AG04450 (cell line): ENCODE measurements around the gene ZFYVE28. TPM values are rescaled to one million over a fixed set of nuclear protein-coding genes. Genes with fewer than 3 reads are reported as not detected.

ENCODE experiments used
- CTCF ChIA-PET: fragments of 300-600, 350-600 bp; formaldehyde crosslinking; extraction: SDS; loops from one replicate; lab custom pipeline; 2022; ENCODE audit warnings: antibody characterized with exemption, inconsistent platforms; lab: Charles Lee
- POLR2A ChIA-PET: fragments of 350-600 bp; formaldehyde crosslinking; extraction: SDS; loops from one replicate; lab custom pipeline; 2021; ENCODE audit warnings: antibody characterized with exemption, inconsistent platforms; lab: Yijun Ruan, JAX
- DNase-seq: peaks from one replicate; pipeline ENCODE4 v3.0.0-alpha.2; 2011; ENCODE audit warnings: low read depth, low spot score
- H3K27ac ChIP-seq: one replicate; pipeline ENCODE4 v1.5.1; 2012; ENCODE audit warnings: low read depth, low read length, control low read depth
- H3K27me3 ChIP-seq: one replicate; pipeline ENCODE4 v1.6.0; 2012; ENCODE audit warnings: low read length; ENCODE audit not compliant: control insufficient read depth, insufficient read depth
- H3K4me3 ChIP-seq: 2 replicates; pipeline ENCODE4 v1.5.1; 2011; ENCODE audit warnings: mild to moderate bottlenecking, low read depth, low read length, control low read depth
- H3K9me3 ChIP-seq: 2 replicates; pipeline ENCODE4 v1.5.1; 2012; ENCODE audit warnings: low read length; ENCODE audit not compliant: control insufficient read depth, insufficient read depth
- polyA plus RNA-seq: library from polyadenylated mRNA; depleted of rRNA; stranded (reverse); fragments of >200 nt; gene quantifications from 2 replicates; pipeline ENCODE4 v1.2.3, GENCODE V29; 2011
- TF ChIP-seq, protein P1 (sequence below): IDR thresholded peaks from 2 replicates; pipeline ENCODE4 v1.5.1; 2011; ENCODE audit warnings: low read depth, low read length, control low read depth, inconsistent platforms

The ZFYVE28 gene
- polyA plus RNA-seq, 1 experiment, result 2.2 TPM

DNA sequence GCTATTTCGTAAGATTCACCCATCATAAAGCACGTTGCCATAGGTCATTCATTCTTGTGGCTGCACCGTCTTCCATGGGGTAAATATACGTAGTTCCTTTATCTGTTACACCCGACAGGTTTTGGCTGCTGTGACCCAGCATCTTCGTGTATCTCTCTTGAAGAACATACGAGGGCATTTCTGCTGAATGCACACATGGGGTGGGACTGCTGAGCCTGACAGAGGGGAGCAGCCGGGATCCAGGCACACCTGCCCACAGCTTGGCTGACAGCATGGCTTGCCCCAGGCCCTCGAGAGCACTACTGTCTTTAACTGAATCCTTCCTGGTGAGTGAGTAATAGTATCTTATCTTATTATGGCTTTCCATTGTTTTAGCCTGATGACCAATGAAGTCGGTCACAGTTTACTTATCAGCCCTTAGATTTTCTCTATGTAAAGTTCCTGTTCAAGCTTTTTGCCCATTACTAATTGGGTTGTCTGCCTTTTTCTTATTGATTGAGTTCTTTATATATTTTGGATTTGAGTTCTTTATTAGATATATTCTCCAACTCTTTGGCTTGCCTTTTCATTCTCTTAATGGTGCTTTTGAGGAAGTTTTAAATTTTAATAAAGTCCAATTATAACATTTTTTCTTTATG is 111.6 kb downstream of the ZFYVE28 start:
- POLR2A ChIA-PET, result no interaction called here
- H3K27me3 ChIP-seq, result peaks cover 4% of the 10 kb centered on the region
- DNase-seq, result no peak
- no peak overlapping the region for H3K27ac ChIP-seq
- H3K9me3 ChIP-seq, result peaks cover 42% of the 10 kb centered on the region
- H3K4me3 ChIP-seq, result no peak overlapping the region
- TF ChIP-seq, protein P1, sequence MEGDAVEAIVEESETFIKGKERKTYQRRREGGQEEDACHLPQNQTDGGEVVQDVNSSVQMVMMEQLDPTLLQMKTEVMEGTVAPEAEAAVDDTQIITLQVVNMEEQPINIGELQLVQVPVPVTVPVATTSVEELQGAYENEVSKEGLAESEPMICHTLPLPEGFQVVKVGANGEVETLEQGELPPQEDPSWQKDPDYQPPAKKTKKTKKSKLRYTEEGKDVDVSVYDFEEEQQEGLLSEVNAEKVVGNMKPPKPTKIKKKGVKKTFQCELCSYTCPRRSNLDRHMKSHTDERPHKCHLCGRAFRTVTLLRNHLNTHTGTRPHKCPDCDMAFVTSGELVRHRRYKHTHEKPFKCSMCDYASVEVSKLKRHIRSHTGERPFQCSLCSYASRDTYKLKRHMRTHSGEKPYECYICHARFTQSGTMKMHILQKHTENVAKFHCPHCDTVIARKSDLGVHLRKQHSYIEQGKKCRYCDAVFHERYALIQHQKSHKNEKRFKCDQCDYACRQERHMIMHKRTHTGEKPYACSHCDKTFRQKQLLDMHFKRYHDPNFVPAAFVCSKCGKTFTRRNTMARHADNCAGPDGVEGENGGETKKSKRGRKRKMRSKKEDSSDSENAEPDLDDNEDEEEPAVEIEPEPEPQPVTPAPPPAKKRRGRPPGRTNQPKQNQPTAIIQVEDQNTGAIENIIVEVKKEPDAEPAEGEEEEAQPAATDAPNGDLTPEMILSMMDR, result no peak
- CTCF ChIA-PET, result no interaction called here

DNA sequence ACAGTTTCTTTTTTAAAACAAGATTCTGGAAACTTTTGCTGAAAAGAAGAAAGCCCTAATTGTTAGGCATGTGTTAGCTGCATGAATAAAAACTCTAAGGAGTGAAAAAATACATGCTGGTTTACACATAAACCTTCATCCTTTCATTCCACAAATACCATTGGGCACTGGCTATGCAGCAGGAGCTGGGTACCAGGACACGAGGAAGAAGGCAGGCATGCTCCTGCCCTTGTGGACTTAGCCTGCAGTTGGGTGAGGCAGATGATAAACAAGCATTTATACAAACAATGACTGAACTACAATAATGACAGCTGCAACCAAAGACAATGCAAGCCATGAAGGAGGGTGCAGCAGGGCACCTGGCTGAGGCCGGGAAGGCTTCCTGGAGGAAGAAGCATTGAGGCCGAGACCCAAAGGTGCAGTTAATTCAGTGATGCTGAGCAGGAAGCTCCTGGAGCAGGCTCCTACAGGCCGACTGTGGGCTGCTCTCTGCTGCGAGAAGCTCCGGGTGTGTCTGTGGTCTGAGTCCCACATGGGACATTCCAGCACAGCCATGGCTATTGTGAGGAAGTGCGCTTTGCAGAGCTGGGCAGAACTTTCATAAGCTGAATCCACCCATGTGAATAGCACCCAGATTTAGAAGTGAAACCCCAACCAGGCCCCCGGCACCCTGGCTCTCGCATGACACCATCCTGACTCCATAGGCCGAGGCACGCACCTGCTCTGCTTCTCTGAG is 112.5 kb downstream of the ZFYVE28 start:
- ChIA-PET POLR2A (no interaction called here), CTCF (no interaction called here)

DNA sequence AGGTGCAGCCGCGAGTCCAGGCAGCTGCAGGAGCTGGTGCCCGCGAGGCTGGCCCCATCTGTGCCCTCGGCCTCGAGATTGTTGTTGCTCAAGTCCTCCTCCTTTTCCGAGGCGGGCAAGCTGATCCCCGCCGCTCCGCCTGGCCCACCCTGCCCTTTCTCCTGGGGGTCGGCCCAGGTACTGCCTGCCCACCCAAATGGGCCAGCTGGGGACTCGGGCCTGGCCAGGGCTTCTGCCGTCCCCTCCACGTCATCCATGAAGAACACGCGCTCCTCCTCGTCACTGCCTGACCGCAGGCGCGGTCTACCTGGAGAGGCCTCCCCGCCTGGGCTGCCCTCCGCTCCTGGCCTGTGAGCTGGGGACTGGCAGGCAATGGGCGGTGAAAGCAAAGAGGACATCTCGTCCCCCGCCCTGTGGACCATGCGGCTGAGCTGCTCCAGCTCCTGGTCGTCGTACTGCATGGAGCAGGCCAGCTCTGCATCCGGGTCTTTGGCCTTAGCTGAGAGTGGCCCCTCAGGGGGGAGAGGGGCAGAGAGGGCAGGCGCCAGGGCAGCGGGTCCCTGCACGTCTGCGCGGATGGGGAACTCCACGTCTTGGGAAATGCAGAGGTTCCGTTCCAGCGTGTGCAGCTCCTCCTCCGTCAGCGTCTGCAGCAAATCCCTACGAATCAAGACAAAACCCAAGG is 113.4 kb downstream of the ZFYVE28 start:
- ChIA-PET CTCF (no interaction called here), POLR2A (no interaction called here)
- H3K27ac ChIP-seq, result no peak overlapping the region
- TF ChIP-seq, protein P1, result no peak
- no peak for DNase-seq
- H3K9me3 ChIP-seq, result peaks cover 50% of the 10 kb centered on the region
- peaks cover 8% of the 10 kb centered on the region for H3K27me3 ChIP-seq
- no peak overlapping the region for H3K4me3 ChIP-seq

More for the DNA sequence above, 112.5 kb downstream of the ZFYVE28 start:
- Histone ChIP-seq H3K4me3 (no peak overlapping the region), H3K27ac (no peak overlapping the region), H3K27me3 (peaks cover 4% of the 10 kb centered on the region), H3K9me3 (peaks cover 47% of the 10 kb centered on the region)
- TF ChIP-seq, protein P1, result no peak
- DNase-seq, result no peak

DNA sequence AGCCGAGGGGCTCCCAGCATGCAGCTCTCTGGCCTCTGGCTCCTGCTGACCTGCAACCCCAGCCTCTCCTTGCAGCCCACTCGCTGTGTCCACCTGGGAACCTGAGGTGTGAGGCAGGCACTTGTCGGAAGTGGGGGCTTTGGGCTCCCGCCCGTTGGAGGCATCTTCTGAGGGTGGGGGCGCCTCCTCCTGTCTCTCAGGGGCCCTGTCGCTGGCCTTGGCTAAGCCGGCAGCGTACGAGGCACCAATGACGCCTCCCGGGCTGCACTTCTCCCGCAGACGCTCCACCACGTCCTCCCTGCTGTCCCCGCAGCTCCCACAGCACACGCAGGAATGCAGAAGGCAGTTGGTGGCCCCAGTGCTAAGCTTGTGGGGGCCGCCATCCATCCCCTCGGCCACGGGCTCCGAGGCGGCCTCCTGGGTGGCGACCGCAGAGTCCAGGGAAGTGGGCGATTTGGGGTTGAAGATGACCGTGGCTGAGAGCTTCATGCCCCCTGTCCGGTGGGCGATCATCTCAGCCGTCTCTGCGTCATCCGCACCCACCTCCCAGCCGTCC is 114.0 kb downstream of the ZFYVE28 start:
- Histone ChIP-seq H3K27me3 (peaks cover 8% of the 10 kb centered on the region), H3K4me3 (no peak overlapping the region), H3K9me3 (peaks cover 50% of the 10 kb centered on the region), H3K27ac (no peak overlapping the region)
- TF ChIP-seq, protein P1, result no peak
- DNase-seq, result no peak
- ChIA-PET POLR2A (no interaction called here), CTCF (no interaction called here)
